Measurements from ENCODE around the gene GAPDHS. TPM values are rescaled to one million over a fixed set of nuclear protein-coding genes. Genes with fewer than 3 reads are reported as not detected.

Gene GAPDHS
- total RNA-seq, result not detected

GRCh38 chr19:35533201-35533821, at the start of gene GAPDHS:
GAPDHS (plus strand) TSS chr19:35533456; CDS start chr19:35533528, 72 bp downstream.
- no peak within 1 kb of the TSS for H3K27ac ChIP-seq
- H3K27me3 ChIP-seq, result no peaks in the 10 kb centered on the region
- H3K4me1 ChIP-seq, result peaks cover 9% of the 10 kb centered on the region
- DNase-seq (no peak), ATAC-seq (no peak)
- 31 to 45% methylated on average over 15 to 38 of the region's 39 CpGs for WGBS, 2 donors
- TF ChIP-seq POLR2A (IDR thresholded peaks at IDR 0.05) (no peak), CTCF (IDR thresholded peaks at IDR 0.05) (no peak)
- intact Hi-C loops (cut with DNase I), result no loop called here
- no peaks in the 10 kb centered on the region for H3K9me3 ChIP-seq
- no peaks in the 10 kb centered on the region for H3K36me3 ChIP-seq (replicated peaks in 1 of 2; ENCODE audit: insufficient read depth in 1 of 2, low read depth in 2 of 2)
- no peak within 1 kb of the TSS for H3K4me3 ChIP-seq

GRCh38 chr19:35484252-35485036, 48.8 kb upstream of the GAPDHS start:
- Histone ChIP-seq H3K9me3 (no peaks in the 10 kb centered on the region), H3K36me3 (replicated peaks in 1 of 2; ENCODE audit: insufficient read depth in 1 of 2, low read depth in 2 of 2) (no peaks in the 10 kb centered on the region), H3K27me3 (no peaks in the 10 kb centered on the region), H3K27ac (no peak overlapping the region), H3K4me3 (no peak overlapping the region), H3K4me1 (peaks cover 17% of the 10 kb centered on the region)
- no peak for DNase-seq
- WGBS, 2 donors, result 72 to 88% methylated on average over 7 of the region's 7 CpGs
- intact Hi-C loops (cut with DNase I), result no loop called here
- no peak for ATAC-seq
- TF ChIP-seq CTCF (IDR thresholded peaks at IDR 0.05) (no peak), POLR2A (IDR thresholded peaks at IDR 0.05) (no peak)

GRCh38 chr19:35486268-35486708, 47.0 kb upstream of the GAPDHS start:
- no peaks in the 10 kb centered on the region for H3K27me3 ChIP-seq
- no peak for DNase-seq
- no peak overlapping the region for H3K4me3 ChIP-seq
- TF ChIP-seq CTCF (IDR thresholded peaks at IDR 0.05) (no peak), POLR2A (IDR thresholded peaks at IDR 0.05) (no peak)
- H3K36me3 ChIP-seq (replicated peaks in 1 of 2; ENCODE audit: insufficient read depth in 1 of 2, low read depth in 2 of 2), result no peaks in the 10 kb centered on the region
- intact Hi-C loops (cut with DNase I), result no loop called here
- peak overlapping the region in 2 of 4 donors; percentile 61 to 85 for H3K27ac ChIP-seq
- WGBS, 2 donors, result 27 to 29% methylated on average over 3 of the region's 3 CpGs
- H3K9me3 ChIP-seq, result no peaks in the 10 kb centered on the region
- no peak for ATAC-seq
- peaks cover 17% of the 10 kb centered on the region for H3K4me1 ChIP-seq

GRCh38 chr19:35487656-35488182, 45.5 kb upstream of the GAPDHS start:
- TF ChIP-seq POLR2A (IDR thresholded peaks at IDR 0.05) (no peak), CTCF (IDR thresholded peaks at IDR 0.05) (no peak)
- H3K27me3 ChIP-seq, result no peaks in the 10 kb centered on the region

More at GRCh38 chr19:35487656-35488182, 45.5 kb upstream of the GAPDHS start:
- intact Hi-C loops (cut with DNase I), result no loop called here
- H3K36me3 ChIP-seq (replicated peaks in 1 of 2; ENCODE audit: insufficient read depth in 1 of 2, low read depth in 2 of 2), result no peaks in the 10 kb centered on the region
- peaks cover 17% of the 10 kb centered on the region for H3K4me1 ChIP-seq
- WGBS, 2 donors, result 91 to 92% methylated on average over 9 to 10 of the region's 10 CpGs
- H3K9me3 ChIP-seq, result no peaks in the 10 kb centered on the region
- ATAC-seq (no peak), DNase-seq (no peak)
- H3K27ac ChIP-seq, result no peak overlapping the region
- no peak overlapping the region for H3K4me3 ChIP-seq

All from body of pancreas (tissue), 4 donors.